Activated naive CD8-positive, alpha-beta T cell (primary cell): ENCODE measurements around the gene CAPN1.
A peak's percentile ranks its signal among the peaks of the same experiment; 100 is the strongest.
"Not testable (repeated sequence)": the region's sequence is repeated elsewhere in the genome, so short reads cannot be mapped to it uniquely, and the experiment has no call there.

Experiments
- H3K27ac Mint-ChIP-seq: one replicate; pipeline ENCODE4 v1.8.0; 2021; ENCODE audit warnings: mixed read lengths
- H3K27me3 Mint-ChIP-seq: one replicate; pipeline ENCODE4 v1.8.0; 2021; ENCODE audit warnings: mixed read lengths
- H3K36me3 Mint-ChIP-seq: one replicate; pipeline ENCODE4 v1.8.0; 2021; ENCODE audit warnings: mixed read lengths
- H3K4me1 Mint-ChIP-seq: one replicate; pipeline ENCODE4 v1.8.0; 2021; ENCODE audit warnings: low read depth, mixed read lengths
- H3K4me3 Mint-ChIP-seq: one replicate; pipeline ENCODE4 v1.8.0; 2021; ENCODE audit warnings: mild to moderate bottlenecking, mixed read lengths
- H3K9me3 Mint-ChIP-seq: one replicate; pipeline ENCODE4 v1.8.0; 2021; ENCODE audit warnings: low read depth, mixed read lengths

The CAPN1 gene

DNA sequence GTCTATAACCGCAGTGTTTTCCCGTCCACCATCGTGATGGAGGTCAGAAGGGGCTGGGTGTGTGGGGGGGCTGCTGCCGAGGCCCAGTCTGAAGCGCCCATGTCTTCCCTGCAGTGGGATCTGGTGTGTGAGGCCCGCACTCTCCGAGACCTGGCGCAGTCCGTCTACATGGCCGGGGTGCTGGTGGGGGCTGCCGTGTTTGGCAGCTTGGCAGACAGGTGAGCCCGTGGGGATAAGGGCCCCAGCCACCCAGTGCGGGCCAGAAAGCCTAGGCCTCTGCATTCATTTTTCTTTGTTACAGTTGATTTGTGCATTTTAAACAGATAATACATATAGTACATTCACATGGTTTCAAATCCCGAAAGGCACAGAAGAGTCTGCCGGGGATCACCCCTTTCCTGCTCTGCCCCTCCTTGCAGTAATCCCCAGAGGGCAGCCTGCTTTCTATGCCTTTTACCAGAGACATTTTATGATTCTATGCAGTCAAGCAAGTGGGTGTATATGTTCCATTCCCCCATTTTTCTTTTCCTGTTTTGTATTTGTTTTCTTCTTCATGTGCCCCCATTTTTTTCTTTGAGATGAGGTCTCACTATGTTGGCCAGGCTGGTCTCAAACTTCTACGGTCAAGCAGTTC is 32.6 kb downstream of the CAPN1 start:
- H3K27ac Mint-ChIP-seq, result peak overlapping the region; percentile 12
- H3K4me1 Mint-ChIP-seq, result peaks cover 33% of the 10 kb centered on the region
- no peaks in the 10 kb centered on the region for H3K9me3 Mint-ChIP-seq
- no peaks in the 10 kb centered on the region for H3K36me3 Mint-ChIP-seq
- no peaks in the 10 kb centered on the region for H3K27me3 Mint-ChIP-seq
- H3K4me3 Mint-ChIP-seq, result peak overlapping the region; percentile 64

DNA sequence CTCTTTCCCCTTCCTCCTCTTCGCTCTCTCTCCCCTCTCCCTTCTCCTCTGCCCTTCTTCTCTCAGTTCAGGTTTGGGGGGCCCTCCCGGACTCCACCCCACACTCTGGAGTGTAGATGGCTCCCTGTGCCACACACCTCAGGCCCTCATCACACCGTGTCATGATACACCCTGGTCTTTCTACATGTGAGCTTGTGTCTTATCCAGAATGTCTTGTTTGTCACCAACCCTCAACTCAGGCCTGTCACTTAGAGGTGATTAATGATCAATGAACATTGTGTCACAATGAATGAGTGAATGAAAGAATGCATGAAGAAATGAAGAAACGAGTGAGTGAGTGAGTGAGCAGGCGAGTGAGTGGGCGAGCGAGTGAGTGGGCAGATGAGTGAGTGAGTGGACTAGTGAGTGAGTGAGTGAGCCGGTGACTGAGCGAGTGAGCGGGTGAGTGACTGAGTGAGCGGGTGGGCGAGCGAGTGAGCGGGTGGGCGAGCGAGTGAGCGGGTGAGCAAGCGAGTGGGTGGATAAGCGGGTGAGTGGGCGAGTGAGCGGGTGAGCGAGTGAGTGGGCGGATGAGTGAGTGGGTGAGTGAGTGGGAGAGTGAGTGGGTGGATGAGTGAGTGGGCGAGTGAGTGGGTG is 33.8 kb downstream of the CAPN1 start:
- peaks cover 37% of the 10 kb centered on the region for H3K4me1 Mint-ChIP-seq
- no peaks in the 10 kb centered on the region for H3K36me3 Mint-ChIP-seq
- peak overlapping the region; percentile 50 for H3K4me3 Mint-ChIP-seq
- no peaks in the 10 kb centered on the region for H3K27me3 Mint-ChIP-seq
- H3K9me3 Mint-ChIP-seq, result no peaks in the 10 kb centered on the region
- H3K27ac Mint-ChIP-seq, result peak overlapping the region; percentile 93

GRCh38 chr11:65216830-65217229 is 35.1 kb downstream of the CAPN1 start:
- Mint-ChIP-seq H3K4me1 (peaks cover 37% of the 10 kb centered on the region), H3K36me3 (no peaks in the 10 kb centered on the region), H3K9me3 (no peaks in the 10 kb centered on the region), H3K27me3 (no peaks in the 10 kb centered on the region), H3K27ac (no peak overlapping the region), H3K4me3 (no peak overlapping the region)

GRCh38 chr11:65217441-65218423 is 36.0 kb downstream of the CAPN1 start:
- H3K4me1 Mint-ChIP-seq, result peaks cover 38% of the 10 kb centered on the region
- H3K36me3 Mint-ChIP-seq, result no peaks in the 10 kb centered on the region
- no peak overlapping the region for H3K4me3 Mint-ChIP-seq
- no peaks in the 10 kb centered on the region for H3K27me3 Mint-ChIP-seq
- no peaks in the 10 kb centered on the region for H3K9me3 Mint-ChIP-seq
- H3K27ac Mint-ChIP-seq, result peak overlapping the region; percentile 34

- H3K4me3 Mint-ChIP-seq, result no peak overlapping the region
- H3K27ac Mint-ChIP-seq, result peak overlapping the region; percentile 2
- no peaks in the 10 kb centered on the region for H3K27me3 Mint-ChIP-seq
- H3K4me1 Mint-ChIP-seq, result peaks cover 31% of the 10 kb centered on the region
- no peaks in the 10 kb centered on the region for H3K9me3 Mint-ChIP-seq
- no peaks in the 10 kb centered on the region for H3K36me3 Mint-ChIP-seq
Measured at GRCh38 chr11:65218446-65218845, 36.7 kb downstream of the CAPN1 start.

DNA sequence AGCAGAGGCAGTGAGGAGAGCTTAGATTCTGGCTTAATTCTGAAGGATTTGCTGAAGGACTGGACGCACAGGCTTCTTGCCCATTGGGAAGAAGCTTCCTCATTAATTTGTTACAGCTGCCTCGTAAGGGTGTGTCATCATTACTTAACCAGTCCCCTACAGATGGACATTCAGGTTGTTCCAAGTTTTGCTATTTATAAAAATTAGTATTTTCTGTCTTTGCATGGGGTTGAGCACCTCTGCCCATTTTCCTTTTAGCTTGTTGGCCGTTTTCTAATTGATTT is 38.1 kb downstream of the CAPN1 start:
- H3K4me1 Mint-ChIP-seq, result peaks cover 22% of the 10 kb centered on the region
- no peak overlapping the region for H3K4me3 Mint-ChIP-seq
- no peaks in the 10 kb centered on the region for H3K36me3 Mint-ChIP-seq
- H3K9me3 Mint-ChIP-seq, result no peaks in the 10 kb centered on the region
- no peaks in the 10 kb centered on the region for H3K27me3 Mint-ChIP-seq
- no peak overlapping the region for H3K27ac Mint-ChIP-seq

DNA sequence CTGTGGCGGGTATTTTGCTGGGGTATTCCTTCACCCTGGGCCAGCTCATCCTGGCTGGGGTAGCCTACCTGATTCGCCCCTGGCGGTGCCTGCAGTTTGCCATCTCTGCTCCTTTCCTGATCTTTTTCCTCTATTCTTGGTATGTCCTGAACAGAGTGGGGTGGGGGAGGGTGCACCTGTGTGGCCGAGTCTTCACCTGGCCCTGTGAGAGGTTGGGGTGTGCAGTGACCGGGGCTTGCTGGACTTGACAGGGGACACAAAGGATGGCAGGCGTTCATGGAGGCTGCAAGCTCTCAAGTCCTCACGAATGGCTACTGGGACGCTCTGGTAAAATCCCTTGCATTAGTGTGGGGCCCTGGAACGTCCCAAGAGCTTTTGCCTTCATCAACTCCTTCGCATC is 39.3 kb downstream of the CAPN1 start:
- H3K4me3 Mint-ChIP-seq, result no peak overlapping the region
- H3K36me3 Mint-ChIP-seq, result no peaks in the 10 kb centered on the region
- no peak overlapping the region for H3K27ac Mint-ChIP-seq
- peaks cover 19% of the 10 kb centered on the region for H3K4me1 Mint-ChIP-seq
- no peaks in the 10 kb centered on the region for H3K9me3 Mint-ChIP-seq
- no peaks in the 10 kb centered on the region for H3K27me3 Mint-ChIP-seq

GRCh38 chr11:65223011-65223410 is 41.3 kb downstream of the CAPN1 start:
- Mint-ChIP-seq H3K27me3 (peaks cover 5% of the 10 kb centered on the region), H3K36me3 (no peaks in the 10 kb centered on the region), H3K27ac (no peak overlapping the region), H3K4me3 (no peak overlapping the region), H3K4me1 (peaks cover 24% of the 10 kb centered on the region), H3K9me3 (no peaks in the 10 kb centered on the region)

- Mint-ChIP-seq H3K27ac (no peak overlapping the region), H3K9me3 (no peaks in the 10 kb centered on the region), H3K27me3 (peaks cover 6% of the 10 kb centered on the region), H3K4me3 (peak overlapping the region; percentile 81), H3K4me1 (peaks cover 14% of the 10 kb centered on the region), H3K36me3 (peaks cover 3% of the 10 kb centered on the region)
Measured at GRCh38 chr11:65224930-65225278, 43.2 kb downstream of the CAPN1 start.

DNA sequence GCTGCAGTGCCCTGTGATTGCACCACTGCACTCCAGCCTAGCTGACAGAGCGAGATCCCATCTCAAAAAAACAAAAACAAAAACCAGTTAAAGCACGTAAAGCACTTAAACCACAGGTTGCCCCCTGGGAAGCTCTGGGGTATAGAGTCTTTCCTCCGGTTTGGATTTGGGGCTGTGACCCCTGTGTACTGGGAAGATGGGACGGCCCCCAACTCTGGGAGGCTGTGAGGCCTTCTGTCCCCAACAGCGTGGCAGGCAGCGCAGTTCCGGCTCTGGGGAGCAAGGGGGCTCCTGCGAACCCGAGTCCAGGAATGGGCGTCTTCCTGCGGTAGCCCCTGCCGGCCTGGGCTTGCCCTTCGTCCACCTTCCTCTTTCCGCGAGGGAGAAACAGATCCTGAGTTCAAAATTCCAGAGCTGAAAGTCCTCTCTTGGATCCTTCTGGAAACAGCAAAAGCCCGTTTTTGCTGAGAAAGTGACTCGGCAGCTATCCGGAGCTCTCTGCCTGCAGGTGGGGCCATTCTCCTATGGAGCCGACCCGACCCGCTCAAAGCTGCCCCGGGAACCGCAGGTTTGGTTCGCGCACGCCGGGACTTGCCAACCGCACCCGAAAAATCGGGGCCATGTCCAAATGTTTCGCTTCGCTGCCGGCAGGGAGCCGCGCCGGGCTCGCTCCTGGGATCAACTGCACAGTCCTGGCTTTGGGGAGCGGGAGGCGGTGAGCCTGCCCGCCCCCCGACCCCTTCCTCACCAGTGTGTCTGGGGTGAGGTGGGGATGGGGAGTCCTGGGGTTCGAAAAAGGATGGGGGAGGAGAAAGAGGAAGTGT is 43.8 kb downstream of the CAPN1 start:
- no peak overlapping the region for H3K27ac Mint-ChIP-seq
- H3K4me1 Mint-ChIP-seq, result peaks cover 11% of the 10 kb centered on the region
- no peaks in the 10 kb centered on the region for H3K9me3 Mint-ChIP-seq
- H3K4me3 Mint-ChIP-seq, result peak overlapping the region; percentile 81
- peaks cover 6% of the 10 kb centered on the region for H3K27me3 Mint-ChIP-seq
- peaks cover 3% of the 10 kb centered on the region for H3K36me3 Mint-ChIP-seq

- Mint-ChIP-seq H3K4me3 (peak overlapping the region; percentile 81), H3K27me3 (peaks cover 6% of the 10 kb centered on the region), H3K27ac (no peak overlapping the region)
Measured at GRCh38 chr11:65226103-65226442, 44.3 kb downstream of the CAPN1 start.

DNA sequence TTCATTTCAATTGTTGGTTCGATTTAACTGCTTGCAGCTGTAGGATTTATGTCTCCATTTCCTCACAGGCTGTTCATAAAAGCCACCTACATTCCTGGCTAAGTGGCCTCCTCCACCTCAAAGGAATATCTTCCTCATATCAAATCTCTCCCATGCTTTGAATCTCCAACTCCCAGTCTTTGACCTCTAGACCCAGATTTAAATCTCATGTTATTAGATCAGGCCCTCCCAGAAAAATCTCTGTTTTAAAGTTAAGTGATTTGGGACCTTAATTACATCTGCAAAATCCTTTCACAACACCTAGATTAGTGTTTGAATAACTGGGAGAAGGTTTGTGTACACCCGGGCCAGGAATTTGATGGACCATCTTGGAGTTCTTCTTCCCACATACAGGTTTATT is 46.2 kb downstream of the CAPN1 start:
- Mint-ChIP-seq H3K4me3 (no peak overlapping the region), H3K27ac (no peak overlapping the region)

More at GRCh38 chr11:65226103-65226442, 44.3 kb downstream of the CAPN1 start:
- peaks cover 11% of the 10 kb centered on the region for H3K4me1 Mint-ChIP-seq
- H3K9me3 Mint-ChIP-seq, result no peaks in the 10 kb centered on the region
- H3K36me3 Mint-ChIP-seq, result peaks cover 3% of the 10 kb centered on the region

GRCh38 chr11:65236194-65237059 is 54.7 kb downstream of the CAPN1 start:
- H3K4me3 Mint-ChIP-seq, result no peak overlapping the region
- H3K4me1 Mint-ChIP-seq, result no peaks in the 10 kb centered on the region
- no peaks in the 10 kb centered on the region for H3K36me3 Mint-ChIP-seq
- H3K9me3 Mint-ChIP-seq, result no peaks in the 10 kb centered on the region
- H3K27ac Mint-ChIP-seq, result no peak overlapping the region
- no peaks in the 10 kb centered on the region for H3K27me3 Mint-ChIP-seq

More for the DNA sequence above, 46.2 kb downstream of the CAPN1 start:
- no peaks in the 10 kb centered on the region for H3K9me3 Mint-ChIP-seq
- H3K27me3 Mint-ChIP-seq, result peaks cover 6% of the 10 kb centered on the region
- H3K36me3 Mint-ChIP-seq, result peaks cover 3% of the 10 kb centered on the region
- peaks cover 9% of the 10 kb centered on the region for H3K4me1 Mint-ChIP-seq

DNA sequence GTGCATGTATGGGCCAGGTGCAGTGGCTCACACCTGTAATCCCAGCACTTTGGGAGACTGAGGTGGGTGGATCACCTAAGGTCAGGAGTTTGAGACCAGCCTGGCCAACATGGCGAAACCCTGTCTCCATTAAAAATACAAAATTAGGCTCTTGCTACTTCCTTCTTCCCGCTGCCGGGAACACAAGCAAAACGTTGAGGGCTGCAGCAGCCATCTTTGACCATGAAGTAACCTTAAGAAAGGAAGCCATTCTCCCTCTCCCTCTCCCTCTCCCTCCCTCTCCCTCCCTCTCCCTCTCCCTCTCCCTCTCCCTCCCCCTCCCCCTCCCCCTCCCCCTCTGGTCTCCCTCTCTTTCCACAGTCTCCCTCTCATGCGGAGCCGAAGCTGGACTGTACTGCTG is 56.6 kb downstream of the CAPN1 start:
- not testable (repeated sequence) for H3K4me3 Mint-ChIP-seq, H3K27ac Mint-ChIP-seq, H3K9me3 Mint-ChIP-seq, H3K4me1 Mint-ChIP-seq, H3K27me3 Mint-ChIP-seq, H3K36me3 Mint-ChIP-seq
